NCI-H2107 treated with DMSO at 0.1 percent for 48 hours (cell line): ENCODE results near the gene RAB34.

Source experiments
- DNase-seq: peaks from one replicate; lab custom pipeline; 2025; ENCODE audit not compliant: unreplicated experiment; lab: John Stamatoyannopoulos, UW

Gene RAB34

DNA sequence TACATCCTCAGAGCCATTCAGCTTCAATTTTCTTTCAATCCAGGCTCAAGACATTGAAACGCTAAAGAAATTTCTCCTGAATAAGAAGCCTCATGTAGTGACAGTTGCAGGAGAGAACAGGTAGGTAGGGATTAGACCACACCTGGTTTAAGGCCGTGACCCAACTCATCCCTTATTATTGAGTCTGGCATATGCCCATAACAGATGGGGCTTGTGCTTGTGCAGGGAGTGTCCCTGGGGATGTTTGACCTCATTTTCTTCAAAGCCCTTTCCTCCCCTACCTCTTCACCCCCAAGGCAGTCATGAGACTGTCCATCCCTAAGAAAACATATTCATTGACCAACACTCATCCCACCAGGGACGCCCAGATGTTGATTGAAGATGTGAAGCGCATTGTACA lies 31.4 kb downstream of the RAB34 start:
- no peak for DNase-seq

DNA sequence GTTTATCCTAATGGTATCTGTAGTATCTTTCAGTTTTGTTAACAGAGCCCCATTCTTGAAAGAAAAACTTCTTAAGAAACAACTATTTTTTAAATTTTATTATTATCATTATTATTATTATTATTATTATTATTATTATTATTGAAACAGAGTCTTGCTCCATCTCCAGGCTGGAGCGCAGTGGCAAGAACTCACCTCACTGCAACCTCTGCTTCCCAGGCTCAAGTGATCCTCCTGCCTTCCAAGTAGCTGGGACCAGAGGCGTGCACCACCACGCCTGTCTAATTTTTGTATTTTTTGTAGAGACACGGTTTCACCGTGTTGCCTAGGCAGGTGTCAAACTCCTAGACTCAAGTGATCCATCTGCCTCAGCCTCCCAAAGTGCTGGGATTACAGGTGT lies 32.3 kb downstream of the RAB34 start:
- DNase-seq = no peak

DNA sequence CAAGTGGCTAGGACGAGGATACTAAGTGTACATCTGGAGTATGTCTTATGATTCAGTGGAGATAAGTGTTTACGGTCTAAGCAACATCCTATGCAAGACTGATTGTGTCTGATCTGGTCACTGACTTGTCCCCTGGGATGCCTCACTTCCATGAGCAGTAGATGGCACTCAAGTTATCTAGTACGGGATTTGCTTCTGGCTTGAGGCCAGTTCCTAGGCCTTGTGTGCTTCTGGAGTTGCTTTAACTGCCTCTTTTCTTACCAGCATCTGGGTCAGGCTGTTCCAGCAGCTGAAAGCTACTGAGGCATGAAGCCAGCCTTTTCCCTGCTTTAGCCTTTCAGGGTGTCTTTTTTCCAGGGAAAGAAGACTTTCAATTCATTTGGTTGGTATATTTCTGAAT lies 32.7 kb downstream of the RAB34 start:
- peak; percentile 8 for DNase-seq

DNA sequence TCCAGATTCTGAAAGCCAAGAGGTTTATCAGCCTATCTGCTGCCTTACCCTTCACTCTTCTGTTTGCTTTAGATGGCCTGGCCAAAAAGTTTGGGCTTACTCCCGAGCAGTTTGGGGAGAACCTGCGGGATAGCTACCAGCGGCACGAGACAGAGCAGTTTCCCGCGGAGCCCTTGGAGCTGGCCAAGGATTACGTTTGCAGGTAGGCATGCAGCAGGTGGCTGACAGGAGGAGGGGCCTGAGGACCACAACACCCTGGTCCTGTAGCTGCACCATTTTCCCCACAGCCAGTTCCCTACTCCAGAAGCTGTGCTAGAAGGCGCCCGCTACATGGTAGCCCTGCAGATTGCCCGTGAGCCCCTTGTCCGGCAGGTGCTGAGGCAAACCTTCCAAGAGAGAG lies 35.0 kb downstream of the RAB34 start:
- DNase-seq = no peak

DNA sequence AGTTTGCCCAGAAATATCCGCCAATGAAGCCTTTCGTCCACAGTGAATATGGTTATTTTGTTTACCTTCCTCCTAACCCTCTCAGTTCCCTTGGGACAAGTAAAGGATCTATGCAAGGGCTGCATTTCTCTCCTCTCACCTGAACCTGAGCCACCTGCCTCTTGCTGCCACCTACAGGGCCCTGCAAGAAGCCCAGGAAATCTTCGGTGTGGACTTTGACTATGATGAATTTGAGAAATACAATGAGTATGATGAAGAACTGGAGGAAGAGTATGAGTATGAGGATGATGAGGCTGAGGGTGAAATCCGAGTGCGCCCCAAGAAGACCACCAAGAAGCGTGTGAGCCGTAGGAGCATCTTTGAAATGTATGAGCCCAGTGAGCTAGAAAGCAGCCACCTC lies 41.7 kb downstream of the RAB34 start:
- DNase-seq = peak; percentile 86

DNA sequence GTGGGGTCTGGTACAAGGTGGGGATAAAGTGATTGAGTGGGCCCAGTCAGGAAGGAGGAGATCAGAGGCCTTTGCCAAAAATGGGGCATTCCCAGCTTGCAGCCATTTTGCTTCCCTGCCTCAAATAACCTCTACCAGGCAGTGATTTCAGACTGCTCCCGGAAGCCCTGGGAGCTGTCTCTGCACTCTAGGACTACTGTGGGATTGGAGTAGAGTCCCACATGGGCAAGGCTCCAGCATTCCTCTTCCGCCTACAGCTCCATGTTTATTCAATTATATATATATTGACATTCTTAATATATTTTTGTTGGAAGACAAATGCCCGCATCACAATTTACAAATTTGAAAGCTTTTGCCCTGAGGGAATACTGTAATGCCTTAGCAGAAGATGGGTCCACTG lies 42.2 kb downstream of the RAB34 start:
- no peak for DNase-seq

GRCh38 chr17:28669918-28670317 lies 47.8 kb downstream of the RAB34 start:
- DNase-seq = no peak

DNA sequence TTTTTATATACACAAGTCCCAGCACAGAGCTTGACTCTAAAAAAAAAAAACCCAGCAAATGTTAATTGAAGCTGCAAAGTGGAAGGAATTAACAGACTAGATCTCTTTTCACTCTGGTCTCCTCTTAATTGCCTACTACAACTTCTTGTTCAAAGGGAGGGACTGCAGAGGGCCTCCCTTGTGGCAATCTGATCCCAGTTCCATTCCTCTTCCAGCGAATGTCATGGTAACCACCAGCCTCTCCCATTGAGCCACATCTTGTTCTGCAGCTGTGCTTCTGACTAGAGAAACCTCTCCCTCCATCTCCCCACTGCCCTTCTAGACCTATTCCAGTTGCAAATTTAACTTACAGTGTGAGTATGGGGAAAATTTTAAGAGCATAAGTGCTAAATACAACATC lies 49.8 kb downstream of the RAB34 start:
- peak; percentile 29 for DNase-seq

- DNase-seq = no peak
Measured at GRCh38 chr17:28665994-28666393, 51.7 kb downstream of the RAB34 start.
